DMS 273 (cell line): ENCODE data around the gene RBM28.
"Not testable (repeated sequence)": the region's sequence is repeated elsewhere in the genome, so short reads cannot be mapped to it uniquely, and the experiment has no call there.

Experiments used
- DNase-seq: peaks from one replicate; lab custom pipeline; 2025; ENCODE audit not compliant: unreplicated experiment; lab: John Stamatoyannopoulos, UW

The RBM28 gene

GRCh38 chr7:128299109-128299607 is 44.5 kb downstream of the RBM28 start:
- DNase-seq = no peak

- DNase-seq = not testable (repeated sequence)
These were observed 45.7 kb downstream of the RBM28 start for GRCh38 chr7:128298004-128298403.

GRCh38 chr7:128287556-128287955 is 56.2 kb downstream of the RBM28 start:
- DNase-seq = no peak

- no peak for DNase-seq
These were observed 59.6 kb downstream of the RBM28 start for GRCh38 chr7:128284102-128284501.

- no peak for DNase-seq
These were observed 61.9 kb downstream of the RBM28 start for GRCh38 chr7:128281605-128282380.

- not testable (repeated sequence) for DNase-seq
These were observed 63.3 kb downstream of the RBM28 start for GRCh38 chr7:128280451-128280850.

GRCh38 chr7:128279124-128279713 is 64.5 kb downstream of the RBM28 start:
- DNase-seq = no peak

- no peak for DNase-seq
These were observed 65.3 kb downstream of the RBM28 start for GRCh38 chr7:128278366-128278765.

- no peak for DNase-seq
These were observed 68.0 kb downstream of the RBM28 start for GRCh38 chr7:128275681-128276080.

GRCh38 chr7:128274884-128275603 is 68.7 kb downstream of the RBM28 start:
- DNase-seq = no peak

- DNase-seq = no peak
These were observed 69.3 kb downstream of the RBM28 start for GRCh38 chr7:128274246-128274883.

GRCh38 chr7:128271942-128272481 is 71.7 kb downstream of the RBM28 start:
- no peak for DNase-seq

- DNase-seq = no peak
These were observed 72.2 kb downstream of the RBM28 start for GRCh38 chr7:128271471-128271941.

- DNase-seq = no peak
These were observed 72.9 kb downstream of the RBM28 start for GRCh38 chr7:128270826-128271272.

GRCh38 chr7:128268233-128268632 is 75.5 kb downstream of the RBM28 start:
- DNase-seq = no peak

GRCh38 chr7:128267595-128267924 is 76.1 kb downstream of the RBM28 start:
- DNase-seq = no peak

- DNase-seq = peak; percentile 96
These were observed 76.7 kb downstream of the RBM28 start for GRCh38 chr7:128266883-128267594.

GRCh38 chr7:128266529-128266882 is 77.2 kb downstream of the RBM28 start:
- DNase-seq = no peak

GRCh38 chr7:128265906-128266300 is 77.8 kb downstream of the RBM28 start:
- DNase-seq = no peak

GRCh38 chr7:128265156-128265905 is 78.4 kb downstream of the RBM28 start:
- DNase-seq = no peak
